ENCODE results near the gene GNAI1.

- TF ChIP-seq ZC3H11A (IDR thresholded peaks at IDR 0.05), result no peak
- TF ChIP-seq EP300 (IDR thresholded peaks at IDR 0.05), result no peak
- no peak for TF ChIP-seq CTCF (IDR thresholded peaks at IDR 0.05)
- TF ChIP-seq POLR2A (IDR thresholded peaks at IDR 0.05; ENCODE audit: low read length), result no peak
- TF ChIP-seq, protein P1, sequence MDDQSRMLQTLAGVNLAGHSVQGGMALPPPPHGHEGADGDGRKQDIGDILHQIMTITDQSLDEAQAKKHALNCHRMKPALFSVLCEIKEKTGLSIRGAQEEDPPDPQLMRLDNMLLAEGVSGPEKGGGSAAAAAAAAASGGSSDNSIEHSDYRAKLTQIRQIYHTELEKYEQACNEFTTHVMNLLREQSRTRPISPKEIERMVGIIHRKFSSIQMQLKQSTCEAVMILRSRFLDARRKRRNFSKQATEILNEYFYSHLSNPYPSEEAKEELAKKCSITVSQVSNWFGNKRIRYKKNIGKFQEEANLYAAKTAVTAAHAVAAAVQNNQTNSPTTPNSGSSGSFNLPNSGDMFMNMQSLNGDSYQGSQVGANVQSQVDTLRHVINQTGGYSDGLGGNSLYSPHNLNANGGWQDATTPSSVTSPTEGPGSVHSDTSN (IDR thresholded peaks at IDR 0.05), result no peak
- no peak for TF ChIP-seq MAX (IDR thresholded peaks at IDR 0.05)
- TF ChIP-seq RFX5 (IDR thresholded peaks at IDR 0.05), result no peak
- TF ChIP-seq, protein P2, sequence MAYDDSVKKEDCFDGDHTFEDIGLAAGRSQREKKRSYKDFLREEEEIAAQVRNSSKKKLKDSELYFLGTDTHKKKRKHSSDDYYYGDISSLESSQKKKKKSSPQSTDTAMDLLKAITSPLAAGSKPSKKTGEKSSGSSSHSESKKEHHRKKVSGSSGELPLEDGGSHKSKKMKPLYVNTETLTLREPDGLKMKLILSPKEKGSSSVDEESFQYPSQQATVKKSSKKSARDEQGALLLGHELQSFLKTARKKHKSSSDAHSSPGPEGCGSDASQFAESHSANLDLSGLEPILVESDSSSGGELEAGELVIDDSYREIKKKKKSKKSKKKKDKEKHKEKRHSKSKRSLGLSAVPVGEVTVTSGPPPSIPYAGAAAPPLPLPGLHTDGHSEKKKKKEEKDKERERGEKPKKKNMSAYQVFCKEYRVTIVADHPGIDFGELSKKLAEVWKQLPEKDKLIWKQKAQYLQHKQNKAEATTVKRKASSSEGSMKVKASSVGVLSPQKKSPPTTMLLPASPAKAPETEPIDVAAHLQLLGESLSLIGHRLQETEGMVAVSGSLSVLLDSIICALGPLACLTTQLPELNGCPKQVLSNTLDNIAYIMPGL (CRISPR knock-in tag; IDR thresholded peaks at IDR 0.05; ENCODE audit: borderline replicate concordance), result no peak
- TF ChIP-seq JUNB (IDR thresholded peaks at IDR 0.05), result no peak
These were observed 8.4 kb downstream of the GNAI1 start for GRCh38 chr7:80142853-80143580.

All from A549 (cell line).